Myocyte (in vitro differentiated cells): ENCODE data around the gene COL19A1. TPM values are rescaled to one million over a fixed set of nuclear protein-coding genes. Genes with fewer than 3 reads are reported as not detected.
A peak's percentile ranks its signal among the peaks of the same experiment; 100 is the strongest.

Source experiments
- DNase-seq: peaks from one replicate; pipeline ENCODE4 v3.0.0-alpha.2; 2012; ENCODE audit warnings: low read depth
- total RNA-seq: library from RNA; depleted of rRNA; stranded (reverse); fragments of >200 nt; gene quantifications from 2 replicates; pipeline ENCODE4 v1.2.3, GENCODE V29; 2014

Gene COL19A1
- total RNA-seq, 1 donor from 2014 or later, result 38.8 TPM

DNA sequence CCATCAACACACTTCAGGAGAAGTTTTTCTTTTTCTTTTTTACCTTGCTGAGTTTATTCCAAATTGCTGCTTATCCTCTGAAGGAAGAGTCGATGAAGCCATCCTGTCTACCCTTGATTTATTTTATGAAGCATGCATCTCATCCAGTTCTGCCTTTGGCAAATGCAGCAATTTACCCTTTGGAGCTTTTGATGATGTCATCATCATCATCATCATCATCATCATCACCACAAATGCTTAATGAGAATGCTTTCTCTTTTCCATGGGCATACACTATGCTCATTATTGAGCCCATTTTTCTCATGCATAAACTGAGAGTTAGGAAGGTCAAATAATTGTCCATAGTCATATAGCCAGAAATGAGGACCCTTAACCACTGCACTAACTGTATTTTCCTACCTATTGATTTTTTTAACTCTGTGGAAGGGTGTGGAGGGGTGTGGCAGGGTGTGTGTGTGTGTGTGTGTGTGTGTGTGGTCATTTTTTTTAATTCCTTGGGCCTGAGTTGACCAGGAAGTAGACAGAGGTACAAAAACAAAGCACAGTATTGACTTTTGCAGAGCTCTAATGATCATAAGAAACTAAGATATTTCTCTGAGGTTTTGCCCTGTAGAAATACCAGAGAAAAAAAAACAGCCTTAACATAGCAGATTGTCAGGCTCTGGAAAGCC lies 353.7 kb downstream of the COL19A1 start:
- DNase-seq, result no peak

GRCh38 chr6:70221025-70221714 lies 354.8 kb downstream of the COL19A1 start:
- peak; percentile 45 for DNase-seq

GRCh38 chr6:70221715-70222438 lies 355.5 kb downstream of the COL19A1 start:
- DNase-seq, result no peak

DNA sequence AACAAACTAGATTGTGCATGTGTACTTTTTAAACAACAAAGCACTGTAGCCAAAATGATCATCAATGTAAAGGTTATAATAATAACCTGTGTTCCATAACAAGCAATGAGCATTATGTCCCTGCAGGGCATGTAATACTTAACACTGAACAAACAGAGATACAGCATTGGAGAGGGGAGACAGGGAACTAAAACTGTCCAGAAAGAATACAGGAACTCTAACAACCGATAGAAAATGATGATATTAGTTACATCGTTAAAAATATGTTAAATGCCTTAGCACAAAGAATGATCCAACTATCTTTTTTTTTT lies 356.0 kb downstream of the COL19A1 start:
- no peak for DNase-seq

DNA sequence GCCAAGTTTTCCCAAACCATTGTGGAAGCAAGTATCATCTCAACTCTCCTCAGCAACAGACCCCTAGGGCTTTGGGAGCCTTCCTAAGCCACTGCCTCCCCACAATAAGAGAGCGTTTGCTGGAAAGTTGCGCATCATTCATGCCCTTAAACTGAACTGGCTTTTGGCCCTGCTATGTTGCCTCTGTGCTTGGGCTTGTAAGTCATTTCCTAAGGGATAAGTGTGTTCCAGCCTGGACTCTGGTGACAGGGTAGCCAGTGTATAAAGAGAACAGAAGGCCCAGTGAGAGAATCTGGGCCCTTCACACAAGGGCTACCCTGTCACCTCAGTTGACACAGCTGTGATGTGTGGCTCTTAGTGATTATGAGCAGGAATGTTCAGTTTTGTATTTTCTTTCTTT lies 358.7 kb downstream of the COL19A1 start:
- no peak for DNase-seq

DNA sequence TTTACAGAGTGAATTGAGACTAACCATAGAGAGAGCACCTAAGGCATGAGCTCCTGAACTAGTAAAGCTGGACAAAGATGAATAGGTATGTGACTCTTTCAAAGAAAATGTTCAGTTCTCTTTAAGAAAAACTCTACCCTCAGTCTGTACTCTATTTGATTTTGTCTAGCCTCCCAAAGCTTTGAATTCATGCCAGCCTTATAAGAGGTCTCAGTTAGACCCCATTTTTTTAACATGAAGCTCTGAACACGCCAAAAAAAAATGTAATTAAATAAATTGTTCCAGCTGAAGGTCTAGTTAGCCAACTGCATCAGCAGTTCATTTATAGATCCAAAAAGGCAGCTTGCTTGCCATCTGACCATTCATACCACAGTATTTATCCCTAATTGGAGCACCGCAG lies 365.0 kb downstream of the COL19A1 start:
- DNase-seq, result no peak

DNA sequence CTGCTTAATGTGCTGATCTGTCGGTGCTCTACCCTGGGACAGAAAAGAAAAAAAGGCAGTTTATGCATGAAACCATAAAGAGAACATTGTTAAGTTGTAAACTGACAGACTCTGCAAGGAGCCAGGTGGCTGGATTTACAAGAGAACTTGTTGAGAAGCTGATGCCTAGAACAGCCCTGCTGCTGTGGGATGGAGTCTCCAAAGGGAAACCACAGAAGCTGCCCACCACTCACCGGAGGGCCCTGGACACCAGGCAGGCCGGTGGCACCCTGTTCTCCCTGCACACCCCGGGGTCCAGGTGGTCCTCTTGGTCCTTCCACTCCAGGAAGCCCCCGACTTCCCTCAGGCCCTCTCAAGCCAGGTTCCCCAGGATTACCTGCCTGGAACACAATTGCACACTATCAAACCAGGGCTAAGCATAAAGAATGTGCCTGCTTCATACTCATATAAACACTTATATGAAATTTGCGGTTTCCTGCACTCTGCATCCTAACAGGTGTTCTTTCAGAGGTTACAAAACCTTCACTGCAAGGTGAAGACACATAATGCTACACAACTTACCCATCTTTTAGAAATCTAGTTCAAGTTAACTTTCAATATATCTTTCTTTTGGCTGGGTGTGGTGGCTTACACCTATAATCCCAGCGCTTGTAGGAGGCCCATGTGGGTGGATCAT lies 368.3 kb downstream of the COL19A1 start:
- no peak for DNase-seq

GRCh38 chr6:70236343-70236742 lies 370.0 kb downstream of the COL19A1 start:
- no peak for DNase-seq

DNA sequence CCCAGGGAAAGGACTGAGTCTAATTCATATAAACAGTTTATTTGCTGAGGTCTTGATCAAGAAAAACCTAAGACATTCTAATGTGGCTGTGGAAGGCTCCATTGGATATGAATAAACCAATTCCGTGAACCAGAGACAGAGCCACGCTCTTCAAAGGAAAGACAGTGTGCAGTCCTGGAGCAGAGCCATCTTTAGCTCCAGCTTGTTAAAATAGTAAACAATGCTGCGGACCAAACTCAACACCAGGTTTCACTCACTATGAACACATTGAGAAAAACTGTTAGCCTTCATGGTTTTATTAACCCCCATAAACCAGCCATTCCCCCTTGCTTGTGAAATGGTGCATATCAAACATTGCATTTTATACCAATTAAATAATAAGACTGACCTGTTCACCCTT lies 374.7 kb downstream of the COL19A1 start:
- no peak for DNase-seq

- no peak for DNase-seq
These were observed 375.6 kb downstream of the COL19A1 start for GRCh38 chr6:70241991-70242420.

- no peak for DNase-seq
These were observed 379.8 kb downstream of the COL19A1 start for GRCh38 chr6:70246118-70246517.

- DNase-seq, result no peak
These were observed 386.2 kb downstream of the COL19A1 start for GRCh38 chr6:70252604-70253003.

DNA sequence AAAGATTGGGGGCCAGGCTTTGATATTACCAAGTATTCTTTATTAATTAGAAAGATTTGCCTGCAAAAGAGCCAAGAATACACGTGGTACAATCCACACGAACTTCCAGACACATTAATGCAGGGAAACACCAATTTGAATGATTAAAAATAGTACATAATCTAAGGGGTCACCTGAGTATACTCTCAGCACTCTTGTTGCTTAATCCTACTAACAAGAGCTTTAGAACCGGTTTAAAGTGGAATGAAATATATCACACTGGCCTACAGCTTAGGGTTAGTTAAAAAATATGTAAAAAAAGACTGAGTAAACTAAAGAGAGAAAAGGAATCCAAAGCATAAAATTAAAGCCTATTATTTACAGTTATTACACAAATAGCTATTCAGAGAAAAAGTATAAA lies 387.6 kb downstream of the COL19A1 start:
- DNase-seq, result no peak

- DNase-seq, result no peak
These were observed 388.4 kb downstream of the COL19A1 start for GRCh38 chr6:70254784-70255183.

DNA sequence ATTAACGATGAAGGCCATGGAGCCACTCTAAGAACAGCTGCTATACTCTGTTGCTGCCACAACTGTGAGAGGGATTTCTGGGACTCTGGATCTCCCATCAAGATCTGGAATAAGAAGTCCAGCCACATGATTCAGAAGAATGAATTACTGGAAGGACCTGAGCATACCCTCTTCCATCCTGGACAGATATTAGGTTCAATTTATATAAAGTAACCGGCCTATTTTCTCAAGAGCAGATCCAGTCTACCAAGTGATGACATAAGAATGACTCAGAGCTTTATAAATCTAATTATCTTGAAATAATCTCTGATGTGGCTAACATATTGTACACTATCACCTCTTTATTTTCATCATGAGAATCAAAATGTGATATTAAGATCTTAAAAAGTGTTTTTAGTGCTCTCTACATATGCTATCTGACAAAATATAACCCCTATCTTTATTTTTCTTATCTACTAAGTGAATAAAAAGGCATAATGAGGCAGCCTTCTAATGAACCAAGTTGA lies 391.5 kb downstream of the COL19A1 start:
- no peak for DNase-seq

DNA sequence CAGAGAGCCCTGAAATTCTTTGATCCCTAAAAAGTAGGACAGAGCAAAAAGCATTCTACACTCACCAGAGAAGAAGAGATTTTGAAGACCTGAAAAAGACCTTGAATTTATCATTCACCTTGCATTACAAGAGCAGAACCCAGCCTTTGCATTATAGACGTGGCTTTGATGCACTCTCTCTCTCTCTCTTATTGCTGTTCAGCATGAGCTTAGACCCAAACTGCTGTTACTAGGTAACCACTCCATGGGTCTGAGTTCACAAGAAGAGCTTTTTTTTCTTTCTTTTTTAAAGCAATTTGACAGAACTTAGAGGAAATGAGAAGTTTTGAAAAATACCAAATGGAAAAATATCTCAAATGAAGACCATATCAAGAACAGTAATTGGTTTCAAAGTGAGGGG lies 392.1 kb downstream of the COL19A1 start:
- DNase-seq, result no peak

Other genes starting within 250 kb of the COL19A1 start
- gene LMBRD1, start 69.5 kb upstream of the COL19A1 start, total RNA-seq, result 37.3 and 43.8 TPM in 2 replicates